Activated CD4-positive, alpha-beta T cell treated with anti-CD3 and anti-CD28 coated beads, Interleukin-2, amount 50 U/mL, for 4 hours (primary cell): ENCODE data around the gene HLA-DMB.
A peak's percentile ranks its signal among the peaks of the same experiment; 100 is the strongest.

ENCODE experiments used
- DNase-seq, 2 experiments: peaks; one replicate each; pipeline ENCODE4 v3.0.0-alpha.2; 2020

Gene HLA-DMB

GRCh38 chr6:32905078-32905477 is 35.8 kb downstream of the HLA-DMB start:
- DNase-seq: no peak

- no peak for DNase-seq
These were observed 36.9 kb downstream of the HLA-DMB start for GRCh38 chr6:32903952-32904351.

DNA sequence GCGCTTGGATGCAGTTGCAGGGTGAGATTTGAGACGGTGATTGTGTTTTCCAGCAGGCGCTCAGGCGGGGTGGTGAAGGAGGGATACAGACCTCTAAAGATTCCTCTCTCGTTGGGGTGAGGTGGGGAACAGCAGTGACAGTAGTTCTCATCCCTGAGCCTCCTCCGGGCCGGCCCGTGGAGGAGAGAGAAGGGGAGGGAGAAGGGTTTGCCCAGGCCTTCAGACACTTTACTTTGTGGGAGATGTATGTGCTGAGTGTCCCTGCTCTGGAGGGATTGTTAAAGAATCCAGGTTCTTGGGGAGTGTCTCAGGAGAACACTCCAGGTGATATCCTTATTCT is 45.9 kb downstream of the HLA-DMB start:
- DNase-seq: no peak

- peak; percentile 92 to 95 for DNase-seq
These were observed 46.5 kb downstream of the HLA-DMB start for GRCh38 chr6:32894085-32895005.

GRCh38 chr6:32890831-32891230 is 50.0 kb downstream of the HLA-DMB start:
- DNase-seq: no peak

DNA sequence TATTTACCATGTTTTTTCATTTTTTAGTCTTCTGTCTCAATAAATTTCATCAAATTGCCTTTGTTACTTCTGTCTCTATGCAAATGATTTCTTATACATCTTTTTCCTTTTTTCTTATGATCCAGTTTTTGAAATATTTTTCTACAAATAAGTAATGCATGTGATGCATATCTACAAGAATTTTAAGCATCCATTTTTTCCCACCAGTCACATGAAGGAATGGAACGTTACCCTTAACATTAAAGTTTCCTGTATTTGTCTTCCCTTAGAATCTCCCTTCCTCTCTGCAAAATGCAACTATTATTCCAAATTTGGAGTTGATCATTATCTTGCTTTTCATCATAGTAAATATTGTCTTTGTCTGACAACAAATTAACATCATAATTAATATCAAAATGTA is 51.3 kb downstream of the HLA-DMB start:
- DNase-seq: no peak

- DNase-seq: no peak
These were observed 52.3 kb downstream of the HLA-DMB start for GRCh38 chr6:32888576-32888975.

GRCh38 chr6:32887616-32888015 is 53.2 kb downstream of the HLA-DMB start:
- DNase-seq: no peak

GRCh38 chr6:32886681-32887383 is 54.0 kb downstream of the HLA-DMB start:
- no peak for DNase-seq

- DNase-seq: no peak
These were observed 55.0 kb downstream of the HLA-DMB start for GRCh38 chr6:32885698-32886286.
